SU-DHL-6 (cell line): ENCODE measurements around the gene DCDC2.

ENCODE experiments used
- CTCF ChIP-seq: fragments of 200-600 bp; sonication (generic); IDR thresholded peaks from one replicate; pipeline ENCODE4 v1.5.1; 2017; ENCODE audit warnings: antibody characterized with exemption, mild to moderate bottlenecking, low read length, moderate library complexity; ENCODE audit not compliant: insufficient read depth, poor library complexity, severe bottlenecking
- EZH2phosphoT487 ChIP-seq: fragments of 200-600 bp; sonication (generic), shearing (Covaris generic); conservative IDR thresholded peaks from 2 replicates; pipeline ENCODE4 v1.6.1; 2018; ENCODE audit warnings: mild to moderate bottlenecking, antibody characterized with exemption, low read length, moderate library complexity, mixed read lengths

DNA sequence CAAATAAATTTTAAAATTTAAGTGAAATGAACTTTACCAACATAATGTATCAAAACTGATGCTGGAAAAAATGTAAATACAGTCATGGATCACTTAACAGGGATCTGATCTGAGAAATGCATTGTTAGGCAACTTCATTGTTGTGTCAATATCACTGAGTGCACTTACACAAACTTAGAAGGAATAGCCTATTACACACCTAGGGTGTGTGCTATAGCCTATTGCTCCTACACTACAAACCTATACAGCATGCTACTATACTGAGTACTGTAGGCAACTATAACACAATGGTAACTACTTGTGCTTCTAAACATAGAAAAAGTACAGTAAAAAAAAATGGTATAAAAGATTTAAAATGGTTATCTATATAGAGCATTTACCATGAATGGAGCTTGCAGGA, 104.5 kb downstream of the DCDC2 start:
- TF ChIP-seq CTCF (no peak), EZH2phosphoT487 (no peak)
